ENCODE data around the gene HECTD3.

DNA sequence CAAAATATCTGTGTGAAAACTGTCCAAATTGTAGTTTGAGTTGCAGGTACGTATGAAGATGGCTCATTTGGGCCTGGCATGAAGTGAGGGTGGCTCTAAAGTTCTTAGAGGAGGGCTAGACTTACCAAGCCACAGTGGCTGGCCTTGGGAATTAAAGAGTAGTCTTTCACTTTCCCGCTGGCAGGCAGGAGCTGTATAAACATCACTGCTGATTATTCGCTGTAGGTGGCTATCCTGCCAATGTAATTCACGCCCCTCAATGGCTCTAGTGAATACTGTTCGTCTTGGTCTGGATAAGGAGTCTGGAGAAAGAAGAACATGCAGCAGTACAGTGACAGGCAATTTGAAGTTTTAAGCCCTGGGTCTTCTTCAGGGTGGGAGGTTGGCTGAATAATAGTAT is 32.0 kb upstream of the HECTD3 start:
- TF ChIP-seq, protein P1, sequence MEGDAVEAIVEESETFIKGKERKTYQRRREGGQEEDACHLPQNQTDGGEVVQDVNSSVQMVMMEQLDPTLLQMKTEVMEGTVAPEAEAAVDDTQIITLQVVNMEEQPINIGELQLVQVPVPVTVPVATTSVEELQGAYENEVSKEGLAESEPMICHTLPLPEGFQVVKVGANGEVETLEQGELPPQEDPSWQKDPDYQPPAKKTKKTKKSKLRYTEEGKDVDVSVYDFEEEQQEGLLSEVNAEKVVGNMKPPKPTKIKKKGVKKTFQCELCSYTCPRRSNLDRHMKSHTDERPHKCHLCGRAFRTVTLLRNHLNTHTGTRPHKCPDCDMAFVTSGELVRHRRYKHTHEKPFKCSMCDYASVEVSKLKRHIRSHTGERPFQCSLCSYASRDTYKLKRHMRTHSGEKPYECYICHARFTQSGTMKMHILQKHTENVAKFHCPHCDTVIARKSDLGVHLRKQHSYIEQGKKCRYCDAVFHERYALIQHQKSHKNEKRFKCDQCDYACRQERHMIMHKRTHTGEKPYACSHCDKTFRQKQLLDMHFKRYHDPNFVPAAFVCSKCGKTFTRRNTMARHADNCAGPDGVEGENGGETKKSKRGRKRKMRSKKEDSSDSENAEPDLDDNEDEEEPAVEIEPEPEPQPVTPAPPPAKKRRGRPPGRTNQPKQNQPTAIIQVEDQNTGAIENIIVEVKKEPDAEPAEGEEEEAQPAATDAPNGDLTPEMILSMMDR (IDR thresholded peaks at IDR 0.05; ENCODE audit: poor library complexity, severe bottlenecking): no peak
- TF ChIP-seq EP300 (conservative IDR thresholded peaks at IDR 0.05; ENCODE audit: poor library complexity, severe bottlenecking) (no peak), EZH2 (IDR thresholded peaks at IDR 0.05; ENCODE audit: borderline replicate concordance, insufficient read depth, low read length, poor library complexity, severe bottlenecking) (no peak), POLR2AphosphoS5 (IDR thresholded peaks at IDR 0.05) (no peak), SMC3 (conservative IDR thresholded peaks at IDR 0.05; ENCODE audit: poor library complexity) (no peak)
- TF ChIP-seq, protein P2, sequence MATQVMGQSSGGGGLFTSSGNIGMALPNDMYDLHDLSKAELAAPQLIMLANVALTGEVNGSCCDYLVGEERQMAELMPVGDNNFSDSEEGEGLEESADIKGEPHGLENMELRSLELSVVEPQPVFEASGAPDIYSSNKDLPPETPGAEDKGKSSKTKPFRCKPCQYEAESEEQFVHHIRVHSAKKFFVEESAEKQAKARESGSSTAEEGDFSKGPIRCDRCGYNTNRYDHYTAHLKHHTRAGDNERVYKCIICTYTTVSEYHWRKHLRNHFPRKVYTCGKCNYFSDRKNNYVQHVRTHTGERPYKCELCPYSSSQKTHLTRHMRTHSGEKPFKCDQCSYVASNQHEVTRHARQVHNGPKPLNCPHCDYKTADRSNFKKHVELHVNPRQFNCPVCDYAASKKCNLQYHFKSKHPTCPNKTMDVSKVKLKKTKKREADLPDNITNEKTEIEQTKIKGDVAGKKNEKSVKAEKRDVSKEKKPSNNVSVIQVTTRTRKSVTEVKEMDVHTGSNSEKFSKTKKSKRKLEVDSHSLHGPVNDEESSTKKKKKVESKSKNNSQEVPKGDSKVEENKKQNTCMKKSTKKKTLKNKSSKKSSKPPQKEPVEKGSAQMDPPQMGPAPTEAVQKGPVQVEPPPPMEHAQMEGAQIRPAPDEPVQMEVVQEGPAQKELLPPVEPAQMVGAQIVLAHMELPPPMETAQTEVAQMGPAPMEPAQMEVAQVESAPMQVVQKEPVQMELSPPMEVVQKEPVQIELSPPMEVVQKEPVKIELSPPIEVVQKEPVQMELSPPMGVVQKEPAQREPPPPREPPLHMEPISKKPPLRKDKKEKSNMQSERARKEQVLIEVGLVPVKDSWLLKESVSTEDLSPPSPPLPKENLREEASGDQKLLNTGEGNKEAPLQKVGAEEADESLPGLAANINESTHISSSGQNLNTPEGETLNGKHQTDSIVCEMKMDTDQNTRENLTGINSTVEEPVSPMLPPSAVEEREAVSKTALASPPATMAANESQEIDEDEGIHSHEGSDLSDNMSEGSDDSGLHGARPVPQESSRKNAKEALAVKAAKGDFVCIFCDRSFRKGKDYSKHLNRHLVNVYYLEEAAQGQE (IDR thresholded peaks at IDR 0.05; ENCODE audit: borderline replicate concordance): no peak
